ENCODE measurements around the gene PAX2.

The PAX2 gene

DNA sequence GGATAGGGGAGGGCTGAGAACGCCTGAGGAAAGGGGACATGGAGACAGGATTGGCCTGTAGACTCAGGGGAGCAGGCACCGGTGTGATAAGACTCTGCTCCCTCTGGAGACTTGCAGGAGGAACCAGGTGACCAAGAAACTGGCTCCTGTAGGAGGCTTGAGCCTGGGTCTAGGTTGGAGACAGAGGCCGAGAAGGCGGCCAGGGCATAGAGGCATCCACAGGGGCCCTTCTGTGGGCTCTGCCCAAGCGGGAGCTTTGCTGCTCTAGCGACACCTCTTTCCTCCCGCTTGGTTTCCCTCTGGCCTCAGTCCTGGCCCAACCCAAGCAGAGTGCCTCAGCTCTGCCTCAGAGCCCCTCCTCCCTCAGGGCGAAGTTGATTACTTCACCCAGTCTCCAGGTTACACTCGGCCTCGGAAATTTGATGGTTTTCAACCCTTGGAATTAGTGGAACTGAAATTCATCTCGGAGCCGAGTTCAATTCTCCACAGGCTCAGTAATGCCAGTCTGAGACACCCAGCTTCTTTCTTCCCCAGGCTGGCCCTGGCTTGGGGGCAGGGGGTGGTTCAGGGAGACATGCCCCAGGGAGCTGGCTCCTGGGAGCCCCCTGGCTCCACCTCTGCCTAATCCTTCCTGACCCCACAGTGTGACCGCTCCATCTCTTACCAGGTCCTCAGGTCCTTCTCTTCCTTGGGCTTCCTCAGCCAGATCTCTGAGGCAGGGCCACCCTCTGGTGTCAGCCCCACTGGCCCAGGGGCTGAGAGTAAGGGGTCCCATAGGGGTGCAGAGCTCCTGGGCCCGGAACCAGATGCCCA is 60.4 kb downstream of the PAX2 start:
- peak; percentile 18 for DNase-seq (ENCODE audit: low spot score)
- in situ Hi-C loops (cut with MboI; ENCODE audit: low sequenced_read_pairs, unreplicated experiment): no loop called here
- TF ChIP-seq, protein P1, sequence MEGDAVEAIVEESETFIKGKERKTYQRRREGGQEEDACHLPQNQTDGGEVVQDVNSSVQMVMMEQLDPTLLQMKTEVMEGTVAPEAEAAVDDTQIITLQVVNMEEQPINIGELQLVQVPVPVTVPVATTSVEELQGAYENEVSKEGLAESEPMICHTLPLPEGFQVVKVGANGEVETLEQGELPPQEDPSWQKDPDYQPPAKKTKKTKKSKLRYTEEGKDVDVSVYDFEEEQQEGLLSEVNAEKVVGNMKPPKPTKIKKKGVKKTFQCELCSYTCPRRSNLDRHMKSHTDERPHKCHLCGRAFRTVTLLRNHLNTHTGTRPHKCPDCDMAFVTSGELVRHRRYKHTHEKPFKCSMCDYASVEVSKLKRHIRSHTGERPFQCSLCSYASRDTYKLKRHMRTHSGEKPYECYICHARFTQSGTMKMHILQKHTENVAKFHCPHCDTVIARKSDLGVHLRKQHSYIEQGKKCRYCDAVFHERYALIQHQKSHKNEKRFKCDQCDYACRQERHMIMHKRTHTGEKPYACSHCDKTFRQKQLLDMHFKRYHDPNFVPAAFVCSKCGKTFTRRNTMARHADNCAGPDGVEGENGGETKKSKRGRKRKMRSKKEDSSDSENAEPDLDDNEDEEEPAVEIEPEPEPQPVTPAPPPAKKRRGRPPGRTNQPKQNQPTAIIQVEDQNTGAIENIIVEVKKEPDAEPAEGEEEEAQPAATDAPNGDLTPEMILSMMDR (IDR thresholded peaks at IDR 0.05; ENCODE audit: borderline replicate concordance, control extremely low read depth, extremely low read depth, insufficient read depth, missing control alignments): no peak

DNA sequence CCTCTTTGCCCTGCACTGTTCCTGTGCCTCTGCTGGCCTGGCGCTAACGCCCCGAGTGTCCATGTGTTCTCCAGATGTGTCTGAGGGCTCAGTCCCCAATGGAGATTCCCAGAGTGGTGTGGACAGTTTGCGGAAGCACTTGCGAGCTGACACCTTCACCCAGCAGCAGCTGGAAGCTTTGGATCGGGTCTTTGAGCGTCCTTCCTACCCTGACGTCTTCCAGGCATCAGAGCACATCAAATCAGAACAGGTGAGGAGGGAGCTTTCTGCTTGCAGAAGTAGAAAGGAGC is 60.9 kb downstream of the PAX2 start:
- in situ Hi-C loops (cut with MboI; ENCODE audit: low sequenced_read_pairs, unreplicated experiment): no loop called here
- DNase-seq (ENCODE audit: low spot score): no peak
- TF ChIP-seq, protein P1 (IDR thresholded peaks at IDR 0.05; ENCODE audit: borderline replicate concordance, control extremely low read depth, extremely low read depth, insufficient read depth, missing control alignments): no peak

DNA sequence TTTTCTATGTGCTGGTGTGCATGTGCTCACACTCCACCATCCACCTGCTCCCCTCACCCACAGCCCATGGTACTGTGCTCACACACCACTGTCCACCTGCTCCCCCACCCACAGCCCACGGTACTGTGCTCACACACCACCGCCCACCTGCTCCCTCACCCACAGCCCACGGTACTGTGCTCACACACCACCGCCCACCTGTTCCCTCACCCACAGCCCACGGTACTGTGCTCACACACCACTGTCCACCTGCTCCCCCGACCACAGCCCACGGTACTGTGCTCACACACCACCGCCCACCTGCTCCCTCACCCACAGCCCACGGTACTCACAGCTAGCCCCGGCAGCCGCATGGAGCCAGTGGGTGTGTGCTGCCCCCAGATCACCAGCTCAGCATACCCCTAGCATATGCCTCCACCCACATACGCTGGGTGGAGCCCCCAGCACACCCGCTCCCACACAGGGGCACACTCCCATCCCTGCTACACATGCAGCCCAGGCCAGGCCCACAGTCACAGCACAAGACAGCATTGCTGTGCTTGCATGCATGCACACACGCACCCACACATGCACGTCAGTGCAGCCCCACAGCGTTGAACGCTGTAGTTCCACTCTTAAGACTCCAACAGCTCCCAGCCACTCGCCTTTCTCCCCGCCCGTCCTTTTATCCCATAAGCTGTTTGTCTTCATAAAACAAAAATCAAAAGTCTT is 62.0 kb downstream of the PAX2 start:
- in situ Hi-C loops (cut with MboI; ENCODE audit: low sequenced_read_pairs, unreplicated experiment): no loop called here
- TF ChIP-seq, protein P1 (IDR thresholded peaks at IDR 0.05; ENCODE audit: borderline replicate concordance, control extremely low read depth, extremely low read depth, insufficient read depth, missing control alignments): no peak

DNA sequence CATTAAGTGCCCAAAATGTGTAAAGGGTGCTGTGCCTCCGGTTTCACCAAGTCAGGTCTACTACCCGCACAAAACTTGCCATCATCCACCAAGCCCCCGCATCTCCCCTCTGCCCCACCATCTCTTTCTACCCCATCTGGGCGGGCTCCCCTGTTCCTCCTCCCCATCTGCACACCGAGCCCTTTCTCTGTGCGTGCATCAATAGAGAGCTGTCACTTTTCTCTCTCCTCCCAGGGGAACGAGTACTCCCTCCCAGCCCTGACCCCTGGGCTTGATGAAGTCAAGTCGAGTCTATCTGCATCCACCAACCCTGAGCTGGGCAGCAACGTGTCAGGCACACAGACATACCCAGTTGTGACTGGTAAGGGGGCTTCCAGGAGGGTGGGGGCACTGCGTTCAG is 63.5 kb downstream of the PAX2 start:
- DNase-seq (ENCODE audit: low spot score): no peak
- in situ Hi-C loops (cut with MboI; ENCODE audit: low sequenced_read_pairs, unreplicated experiment): no loop called here

More for the DNA sequence above, 62.0 kb downstream of the PAX2 start:
- no peak for DNase-seq (ENCODE audit: low spot score)

DNA sequence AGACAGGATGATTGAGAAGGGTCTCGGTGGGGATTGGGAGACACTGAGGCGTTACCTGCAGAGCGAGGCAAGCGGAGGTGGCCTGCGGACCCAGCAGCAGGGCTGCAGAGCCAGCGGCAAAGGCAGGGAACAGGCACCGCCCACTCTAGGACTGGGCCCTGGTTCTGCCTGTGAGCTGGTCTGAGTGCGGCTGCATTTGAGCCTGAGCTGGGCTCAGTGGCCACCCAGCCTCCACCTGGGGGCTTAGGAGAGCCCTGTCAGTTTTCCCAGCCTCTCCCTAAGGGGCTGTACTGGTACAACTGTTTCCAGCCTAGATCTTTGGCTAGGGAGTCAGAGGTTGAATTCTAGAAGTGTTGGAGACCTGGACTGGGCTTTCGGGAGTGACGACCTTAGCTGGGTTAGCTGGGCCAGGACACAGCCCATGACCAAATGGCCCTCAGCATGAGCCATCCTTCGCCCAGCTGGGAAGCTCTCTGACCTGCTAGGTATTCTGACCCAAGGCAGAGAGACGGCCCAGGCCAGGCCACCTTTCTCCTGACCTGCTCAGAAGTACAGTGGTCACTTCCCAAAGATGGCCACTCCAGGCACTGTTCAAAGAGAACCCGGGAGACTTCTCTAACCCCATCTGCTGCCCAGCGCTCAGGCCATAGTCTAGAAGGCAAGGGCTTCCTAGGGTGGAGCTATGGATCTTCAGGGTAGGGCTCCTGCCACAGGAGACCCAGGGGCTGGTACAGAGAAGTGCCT is 64.9 kb downstream of the PAX2 start:
- TF ChIP-seq, protein P1 (IDR thresholded peaks at IDR 0.05; ENCODE audit: borderline replicate concordance, control extremely low read depth, extremely low read depth, insufficient read depth, missing control alignments): no peak
- in situ Hi-C loops (cut with MboI; ENCODE audit: low sequenced_read_pairs, unreplicated experiment): no loop called here
- DNase-seq (ENCODE audit: low spot score): no peak

More for the DNA sequence above, 63.5 kb downstream of the PAX2 start:
- TF ChIP-seq, protein P1 (IDR thresholded peaks at IDR 0.05; ENCODE audit: borderline replicate concordance, control extremely low read depth, extremely low read depth, insufficient read depth, missing control alignments): no peak

DNA sequence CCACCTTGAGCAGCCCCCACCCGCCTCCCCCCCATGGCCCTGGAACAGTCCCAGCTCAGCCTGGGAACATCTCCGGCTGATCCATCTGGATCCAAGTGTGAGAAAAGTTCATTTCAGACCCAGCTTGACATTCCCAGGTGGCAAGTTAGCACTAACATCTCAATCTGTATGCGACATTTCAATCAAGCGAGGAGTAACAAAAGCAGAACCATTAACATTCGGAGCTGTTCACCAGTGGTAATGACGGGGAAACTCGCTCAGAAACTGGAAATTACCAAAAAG is 65.4 kb downstream of the PAX2 start:
- in situ Hi-C loops (cut with MboI; ENCODE audit: low sequenced_read_pairs, unreplicated experiment): no loop called here
- no peak for DNase-seq (ENCODE audit: low spot score)
- TF ChIP-seq, protein P1 (IDR thresholded peaks at IDR 0.05; ENCODE audit: borderline replicate concordance, control extremely low read depth, extremely low read depth, insufficient read depth, missing control alignments): no peak
